HL-60 (cell line): ENCODE measurements around the gene PRPF19.

Experiments
- DNase-seq, 2 experiments: peaks; one replicate each; pipeline ENCODE4 v3.0.0-alpha.2; 2010 to 2020; ENCODE audit warnings: low read depth in 1 of 2, low spot score in 1 of 2
- H3K27ac ChIP-seq: fragments of 250-450 bp; sonication (Bioruptor Pico); replicated peaks from 2 replicates; pipeline ENCODE4 v1.5.1; 2020; ENCODE audit warnings: mild to moderate bottlenecking, moderate library complexity
- H3K27me3 ChIP-seq: fragments of 250-450 bp; sonication (Bioruptor Pico); 2 replicates; pipeline ENCODE4 v1.5.1; 2021; ENCODE audit warnings: mild to moderate bottlenecking, moderate library complexity; ENCODE audit not compliant: insufficient read depth, poor library complexity, severe bottlenecking
- H3K4me3 ChIP-seq: replicated peaks from 2 replicates; pipeline ENCODE4 v1.5.1; 2011; ENCODE audit warnings: mild to moderate bottlenecking, control low read depth, low read length; ENCODE audit not compliant: insufficient read depth
- GABPA ChIP-seq: IDR thresholded peaks from 2 replicates; pipeline ENCODE4 v1.6.1; 2012; ENCODE audit warnings: low read depth
- POLR2AphosphoS5 ChIP-seq: IDR thresholded peaks from 2 replicates; pipeline ENCODE4 v1.6.1; 2012; ENCODE audit warnings: low read depth
- REST ChIP-seq: IDR thresholded peaks from 2 replicates; pipeline ENCODE4 v1.6.1; 2012; ENCODE audit warnings: low read depth; ENCODE audit not compliant: insufficient replicate concordance
- SPI1 ChIP-seq: IDR thresholded peaks from 2 replicates; pipeline ENCODE4 v1.6.1; 2012; ENCODE audit warnings: low read depth, mild to moderate bottlenecking, borderline replicate concordance
- TF ChIP-seq, protein P1 (sequence below): IDR thresholded peaks from one replicate; pipeline ENCODE4 v1.5.1; 2011; ENCODE audit warnings: low read length, control low read depth, inconsistent platforms; ENCODE audit not compliant: insufficient read depth

Gene PRPF19

DNA sequence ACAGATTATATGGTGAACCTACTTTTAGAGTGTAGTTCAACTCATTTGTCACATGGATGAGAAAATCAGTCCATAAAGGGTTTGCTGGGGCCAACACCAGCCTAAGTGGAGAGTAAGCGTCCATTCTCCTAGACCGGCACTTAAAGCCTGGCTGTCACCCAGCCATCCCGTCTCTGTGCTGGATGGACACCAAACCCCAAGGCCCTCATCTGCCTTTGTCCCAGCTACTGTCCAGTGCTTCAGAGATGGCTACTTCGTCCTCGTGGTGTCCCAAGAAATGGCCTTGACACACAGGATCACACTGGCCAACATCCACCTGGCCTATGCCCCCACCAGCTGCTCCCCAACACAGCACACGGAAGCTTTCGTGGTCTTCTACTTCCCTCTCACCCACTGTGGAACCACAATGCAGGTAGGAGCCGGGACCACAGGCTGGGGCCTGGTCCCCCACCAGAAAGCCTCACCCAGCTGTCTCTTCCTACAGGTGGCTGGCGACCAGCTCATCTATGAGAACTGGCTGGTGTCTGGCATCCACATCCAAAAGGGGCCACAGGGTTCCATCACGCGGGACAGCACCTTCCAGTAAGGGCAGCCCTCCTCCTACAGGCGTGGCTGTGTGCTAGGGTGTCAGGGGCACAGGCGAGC, 35.5 kb downstream of the PRPF19 start:
- TF ChIP-seq GABPA (no peak), SPI1 (no peak), POLR2AphosphoS5 (no peak), REST (no peak)
- TF ChIP-seq, protein P1, sequence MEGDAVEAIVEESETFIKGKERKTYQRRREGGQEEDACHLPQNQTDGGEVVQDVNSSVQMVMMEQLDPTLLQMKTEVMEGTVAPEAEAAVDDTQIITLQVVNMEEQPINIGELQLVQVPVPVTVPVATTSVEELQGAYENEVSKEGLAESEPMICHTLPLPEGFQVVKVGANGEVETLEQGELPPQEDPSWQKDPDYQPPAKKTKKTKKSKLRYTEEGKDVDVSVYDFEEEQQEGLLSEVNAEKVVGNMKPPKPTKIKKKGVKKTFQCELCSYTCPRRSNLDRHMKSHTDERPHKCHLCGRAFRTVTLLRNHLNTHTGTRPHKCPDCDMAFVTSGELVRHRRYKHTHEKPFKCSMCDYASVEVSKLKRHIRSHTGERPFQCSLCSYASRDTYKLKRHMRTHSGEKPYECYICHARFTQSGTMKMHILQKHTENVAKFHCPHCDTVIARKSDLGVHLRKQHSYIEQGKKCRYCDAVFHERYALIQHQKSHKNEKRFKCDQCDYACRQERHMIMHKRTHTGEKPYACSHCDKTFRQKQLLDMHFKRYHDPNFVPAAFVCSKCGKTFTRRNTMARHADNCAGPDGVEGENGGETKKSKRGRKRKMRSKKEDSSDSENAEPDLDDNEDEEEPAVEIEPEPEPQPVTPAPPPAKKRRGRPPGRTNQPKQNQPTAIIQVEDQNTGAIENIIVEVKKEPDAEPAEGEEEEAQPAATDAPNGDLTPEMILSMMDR = no peak
- H3K4me3 ChIP-seq = no peak overlapping the region
- DNase-seq = no peak
- H3K27me3 ChIP-seq = no peaks in the 10 kb centered on the region
- no peak overlapping the region for H3K27ac ChIP-seq

DNA sequence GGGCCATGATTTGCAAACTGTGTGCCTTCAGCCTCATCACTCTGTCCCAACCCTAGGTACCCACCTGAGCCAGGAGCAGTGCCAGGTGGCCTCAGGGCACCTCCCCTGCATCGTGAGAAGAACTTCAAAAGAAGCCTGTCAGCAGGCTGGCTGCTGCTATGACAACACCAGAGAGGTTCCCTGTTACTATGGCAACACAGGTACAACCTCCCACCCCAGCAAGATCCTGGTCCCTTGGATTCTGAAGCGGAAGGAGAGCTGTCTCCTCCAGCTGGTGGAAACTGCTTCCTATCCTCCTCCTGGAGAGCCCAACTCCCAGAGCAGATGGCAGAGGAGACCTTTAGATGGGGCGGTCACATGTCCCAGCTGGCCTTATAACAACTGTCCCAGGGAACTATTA, 36.1 kb downstream of the PRPF19 start:
- H3K27ac ChIP-seq = no peak overlapping the region
- no peak overlapping the region for H3K4me3 ChIP-seq
- H3K27me3 ChIP-seq = no peaks in the 10 kb centered on the region
- TF ChIP-seq, protein P1 = no peak
- TF ChIP-seq POLR2AphosphoS5 (no peak), REST (no peak), SPI1 (no peak), GABPA (no peak)
- no peak for DNase-seq

DNA sequence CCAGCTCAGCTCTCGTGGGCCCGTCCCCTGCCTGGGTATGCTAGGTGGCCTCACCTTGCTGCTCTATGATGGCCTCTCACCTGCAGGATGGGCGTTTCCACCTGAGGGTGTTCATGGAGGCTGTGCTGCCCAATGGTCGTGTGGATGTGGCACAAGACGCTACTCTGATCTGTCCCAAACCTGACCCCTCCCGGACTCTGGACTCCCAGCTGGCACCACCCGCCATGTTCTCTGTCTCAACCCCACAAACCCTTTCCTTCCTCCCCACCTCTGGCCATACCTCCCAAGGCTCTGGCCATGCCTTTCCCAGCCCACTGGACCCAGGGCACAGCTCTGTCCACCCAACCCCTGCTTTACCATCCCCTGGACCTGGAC, 36.9 kb downstream of the PRPF19 start:
- no peak for DNase-seq
- Histone ChIP-seq H3K27me3 (no peaks in the 10 kb centered on the region), H3K27ac (no peak overlapping the region), H3K4me3 (no peak overlapping the region)
- TF ChIP-seq POLR2AphosphoS5 = no peak
- TF ChIP-seq GABPA = no peak
- no peak for TF ChIP-seq SPI1
- TF ChIP-seq, protein P1 = no peak
- TF ChIP-seq REST = no peak
